ENCODE data around the gene TMEM129.

TMEM129 gene

GRCh38 chr4:1744552-1744951 is 23.4 kb upstream of the TMEM129 start:
- no peak for DNase-seq (ENCODE audit: low read depth, low spot score)

- no peak for DNase-seq (ENCODE audit: low read depth, low spot score)
Measured at GRCh38 chr4:1743975-1744374, 22.9 kb upstream of the TMEM129 start.

GRCh38 chr4:1743551-1743950 is 22.4 kb upstream of the TMEM129 start:
- no peak for DNase-seq (ENCODE audit: low read depth, low spot score)

- no peak for DNase-seq (ENCODE audit: low read depth, low spot score)
Measured at GRCh38 chr4:1741208-1741607, 20.1 kb upstream of the TMEM129 start.

GRCh38 chr4:1740021-1740545 is 19.0 kb upstream of the TMEM129 start:
- no peak for DNase-seq (ENCODE audit: low read depth, low spot score)

- DNase-seq (ENCODE audit: low read depth, low spot score): no peak
Measured at GRCh38 chr4:1739358-1739757, 18.2 kb upstream of the TMEM129 start.

DNA sequence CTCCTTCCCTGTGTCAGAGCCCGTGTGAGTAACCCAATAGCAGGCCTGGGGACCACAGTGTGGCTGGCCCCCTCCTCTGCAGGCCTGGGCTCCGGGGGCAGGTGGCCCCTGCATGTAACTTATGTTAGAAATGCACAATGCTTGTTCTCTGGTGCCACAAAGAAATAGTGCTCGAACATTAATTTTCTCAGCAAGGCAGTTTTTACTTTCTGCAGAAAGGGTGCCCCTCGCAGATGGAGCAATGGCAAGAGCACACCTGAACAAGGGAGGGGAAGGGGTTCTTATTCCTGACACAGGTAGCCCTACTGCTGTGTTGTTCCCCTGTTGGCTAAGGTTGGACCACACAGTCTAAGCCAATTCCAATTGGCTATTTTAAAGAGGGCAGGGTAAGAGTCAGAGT is 17.3 kb upstream of the TMEM129 start:
- no peak for DNase-seq (ENCODE audit: low read depth, low spot score)

GRCh38 chr4:1737666-1738065 is 16.5 kb upstream of the TMEM129 start:
- DNase-seq (ENCODE audit: low read depth, low spot score): no peak

DNA sequence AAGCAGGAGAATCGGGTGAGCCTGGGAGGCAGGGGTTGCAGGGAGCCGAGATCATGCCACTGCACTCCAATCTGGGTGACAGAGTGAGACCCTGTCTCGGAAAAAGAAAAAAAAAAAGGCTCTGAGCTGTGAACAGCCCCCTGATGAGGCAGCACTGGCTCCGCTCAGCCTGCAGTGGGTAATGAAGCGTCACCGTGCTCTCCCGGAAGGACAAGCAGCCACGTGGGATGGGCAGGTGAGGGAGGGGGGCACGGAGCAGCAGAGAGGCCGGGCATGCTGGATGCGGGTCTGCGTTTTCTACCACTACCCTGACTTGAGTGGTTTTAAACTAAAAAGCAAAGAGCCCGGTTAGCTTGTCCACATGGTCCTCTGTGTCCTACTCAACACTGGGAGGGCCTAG is 15.7 kb upstream of the TMEM129 start:
- DNase-seq (ENCODE audit: low read depth, low spot score): no peak

- no peak for DNase-seq (ENCODE audit: low read depth, low spot score)
Measured at GRCh38 chr4:1735215-1735614, 14.1 kb upstream of the TMEM129 start.

- no peak for DNase-seq (ENCODE audit: low read depth, low spot score)
Measured at GRCh38 chr4:1732911-1733310, 11.8 kb upstream of the TMEM129 start.

- DNase-seq (ENCODE audit: low read depth, low spot score): no peak
Measured at GRCh38 chr4:1731180-1731579, 10.1 kb upstream of the TMEM129 start.

GRCh38 chr4:1730532-1731135 is 9.5 kb upstream of the TMEM129 start:
- DNase-seq (ENCODE audit: low read depth, low spot score): no peak

DNA sequence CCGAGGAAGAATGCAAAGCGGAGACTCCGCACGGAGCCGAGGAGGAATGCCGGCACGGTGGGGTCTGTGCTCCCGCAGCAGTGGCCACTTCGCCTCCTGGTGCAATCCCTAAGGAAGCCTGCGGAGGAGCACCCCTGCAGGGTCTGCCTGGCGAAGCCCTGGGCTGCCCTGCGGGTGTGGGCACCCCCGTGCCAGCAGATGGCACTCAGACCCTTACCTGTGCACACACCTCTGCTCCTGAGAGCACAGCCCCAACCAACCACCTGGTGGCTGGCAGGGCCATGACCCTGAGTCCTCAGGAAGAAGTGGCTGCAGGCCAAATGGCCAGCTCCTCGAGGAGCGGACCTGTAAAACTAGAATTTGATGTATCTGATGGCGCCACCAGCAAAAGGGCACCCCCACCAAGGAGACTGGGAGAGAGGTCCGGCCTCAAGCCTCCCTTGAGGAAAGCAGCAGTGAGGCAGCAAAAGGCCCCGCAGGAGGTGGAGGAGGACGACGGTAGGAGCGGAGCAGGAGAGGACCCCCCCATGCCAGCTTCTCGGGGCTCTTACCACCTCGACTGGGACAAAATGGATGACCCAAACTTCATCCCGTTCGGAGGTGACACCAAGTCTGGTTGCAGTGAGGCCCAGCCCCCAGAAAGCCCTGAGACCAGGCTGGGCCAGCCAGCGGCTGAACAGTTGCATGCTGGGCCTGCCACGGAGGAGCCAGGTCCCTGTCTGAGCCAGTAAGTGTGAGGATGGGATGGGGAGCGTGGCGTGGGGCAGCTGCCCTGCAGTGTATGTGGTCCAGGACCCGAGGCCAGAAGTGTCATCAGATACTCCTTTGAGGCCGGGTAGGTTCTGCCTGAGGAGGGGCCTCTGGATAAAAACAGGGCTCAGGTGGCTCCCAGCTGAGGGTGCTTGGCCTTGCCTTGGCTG is 7.2 kb upstream of the TMEM129 start:
- DNase-seq (ENCODE audit: low read depth, low spot score): no peak

DNA sequence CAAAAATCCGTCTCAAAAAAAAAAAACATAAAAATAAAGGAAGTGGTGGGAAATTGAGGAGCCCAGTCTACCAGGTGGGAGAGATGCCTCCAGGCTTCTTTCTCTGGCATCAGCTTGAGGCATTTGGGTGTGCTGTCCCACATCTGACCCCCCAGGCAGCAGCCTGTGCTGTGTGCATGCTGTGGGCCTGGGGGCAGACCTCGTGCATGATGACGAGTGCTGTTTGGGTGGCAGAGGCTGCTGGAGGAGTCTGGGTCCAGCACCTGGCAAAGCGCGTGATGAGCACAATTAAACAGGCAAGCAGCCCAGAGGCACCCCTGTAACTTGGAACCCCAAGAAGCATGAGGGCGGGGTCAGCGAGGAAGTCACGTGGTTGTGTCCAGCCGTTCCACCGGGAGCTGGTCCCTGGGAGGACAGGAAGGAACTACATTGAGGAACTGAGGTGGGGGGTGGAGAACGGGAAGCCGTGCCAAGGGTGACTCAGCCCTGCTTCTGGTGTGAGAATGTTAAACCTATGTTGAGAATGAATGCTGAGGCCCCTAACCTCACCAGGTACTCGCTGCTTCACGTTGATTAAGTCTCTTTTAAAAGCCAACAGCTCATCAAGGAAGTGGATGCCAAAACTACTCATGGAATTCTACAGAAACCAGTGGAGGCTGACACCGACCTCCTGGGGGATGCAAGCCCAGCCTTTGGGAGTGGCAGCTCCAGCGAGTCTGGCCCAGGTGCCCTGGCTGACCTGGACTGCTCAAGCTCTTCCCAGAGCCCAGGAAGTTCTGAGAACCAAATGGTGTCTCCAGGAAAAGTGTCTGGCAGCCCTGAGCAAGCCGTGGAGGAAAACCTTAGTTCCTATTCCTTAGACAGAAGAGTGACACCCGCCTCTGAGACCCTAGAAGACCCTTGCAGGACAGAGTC is 6.3 kb upstream of the TMEM129 start:
- DNase-seq (ENCODE audit: low read depth, low spot score): no peak

- DNase-seq (ENCODE audit: low read depth, low spot score): no peak
Measured at GRCh38 chr4:1726146-1726934, 5.2 kb upstream of the TMEM129 start.

DNA sequence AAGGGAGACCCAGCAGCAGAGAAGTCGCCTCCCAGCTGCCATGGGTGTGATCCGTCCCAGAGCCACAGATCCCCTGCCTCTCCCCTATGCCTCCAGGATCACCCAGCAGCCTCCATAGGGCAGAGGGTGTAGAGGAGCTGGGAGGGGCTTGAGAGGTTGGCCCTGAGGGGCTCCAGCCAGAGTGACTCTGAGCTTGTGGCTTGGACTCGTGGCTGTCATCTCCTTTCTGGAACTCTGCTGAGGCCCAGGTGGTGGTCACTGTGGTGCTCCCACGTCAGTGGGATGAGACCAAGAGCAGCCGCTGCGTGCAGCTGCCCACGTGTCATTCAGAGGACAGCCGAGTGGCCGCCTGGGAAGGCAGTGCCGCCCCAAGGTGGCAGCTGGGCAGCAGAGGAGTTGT is 4.4 kb upstream of the TMEM129 start:
- no peak for DNase-seq (ENCODE audit: low read depth, low spot score)

DNA sequence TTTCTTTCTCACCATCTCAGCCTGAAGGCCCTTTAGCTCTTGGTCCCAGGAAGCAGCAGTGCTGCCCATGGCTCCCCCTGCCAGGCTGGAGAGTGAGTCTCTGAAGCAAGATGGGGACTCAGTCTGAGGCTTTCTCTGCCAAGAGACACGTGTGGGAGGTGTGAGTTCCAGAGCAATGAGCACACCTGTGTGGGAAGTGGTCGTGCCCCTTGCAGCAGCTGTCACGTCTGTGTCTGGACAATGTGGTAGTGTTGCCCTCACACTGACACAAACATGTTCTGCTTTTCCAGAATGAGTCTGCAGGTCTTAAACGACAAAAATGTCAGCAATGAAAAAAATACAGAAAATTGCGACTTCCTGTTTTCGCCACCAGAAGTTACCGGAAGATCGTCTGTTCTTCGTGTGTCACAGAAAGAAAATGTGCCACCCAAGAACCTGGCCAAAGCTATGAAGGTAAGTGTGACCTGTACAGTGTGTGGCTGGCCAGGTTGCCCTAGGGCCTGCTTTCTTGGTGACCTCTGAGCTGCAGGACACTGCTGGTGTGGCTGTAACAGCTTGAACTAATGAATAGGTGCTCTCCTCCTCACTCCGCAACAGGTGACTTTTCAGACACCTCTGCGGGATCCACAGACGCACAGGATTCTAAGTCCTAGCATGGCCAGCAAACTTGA is 2.1 kb upstream of the TMEM129 start:
- DNase-seq (ENCODE audit: low read depth, low spot score): no peak

- DNase-seq (ENCODE audit: low read depth, low spot score): no peak
Measured at GRCh38 chr4:1722551-1723118, 1.5 kb upstream of the TMEM129 start.
